Effector CD8-positive, alpha-beta T cell (primary cell): ENCODE data around the gene LIMA1.
"Not testable (repeated sequence)": the region's sequence is repeated elsewhere in the genome, so short reads cannot be mapped to it uniquely, and the experiment has no call there.

ENCODE experiments used
- DNase-seq: peaks from one replicate; lab custom pipeline; 2025; lab: John Stamatoyannopoulos, UW

Gene LIMA1

GRCh38 chr12:50287271-50287670, 4.0 kb upstream of the LIMA1 start:
- no peak for DNase-seq

DNA sequence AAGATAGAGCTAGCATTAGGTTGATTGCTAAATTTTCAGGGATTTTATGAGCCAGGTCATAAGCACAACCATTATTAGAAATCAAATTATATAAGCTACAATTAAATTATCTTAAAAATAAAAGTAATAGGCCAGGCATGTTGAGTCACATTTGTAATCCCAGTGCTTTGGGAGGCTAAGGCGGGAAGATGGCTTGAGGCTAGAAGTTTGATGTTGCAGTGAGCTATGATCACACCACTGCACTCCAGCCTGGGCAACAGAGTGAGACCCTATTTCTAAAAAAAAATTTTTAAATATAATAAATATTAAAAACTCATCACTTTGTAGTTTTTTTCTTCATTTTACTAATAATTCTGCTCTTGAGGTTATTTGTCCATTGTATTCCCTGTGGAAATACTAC, 1.9 kb upstream of the LIMA1 start:
- DNase-seq, result no peak

DNA sequence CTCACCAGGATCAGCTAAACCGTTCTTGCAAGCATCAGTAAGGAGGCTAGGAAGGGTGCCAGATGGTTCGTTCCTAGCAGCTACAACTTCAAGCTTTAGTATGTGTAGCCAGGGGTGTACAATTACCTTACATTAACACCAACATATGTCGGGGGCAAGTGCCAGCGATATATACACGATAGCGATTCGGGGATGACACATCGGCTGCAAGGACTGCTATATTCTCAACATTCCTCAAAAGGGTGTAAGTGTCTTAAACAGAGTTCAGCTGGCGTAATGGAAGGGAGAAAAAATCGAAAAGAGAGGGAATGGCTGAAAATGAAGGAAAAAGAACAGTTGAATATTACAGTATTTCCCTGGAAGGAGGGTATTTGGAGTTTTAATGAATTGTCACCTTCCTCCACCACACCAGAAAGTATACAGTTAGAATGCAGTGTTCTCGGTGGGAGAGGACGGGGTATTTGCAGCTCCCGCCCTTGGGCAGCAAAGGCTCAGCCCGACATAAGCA, 545 bp downstream of the LIMA1 start:
- no peak for DNase-seq

DNA sequence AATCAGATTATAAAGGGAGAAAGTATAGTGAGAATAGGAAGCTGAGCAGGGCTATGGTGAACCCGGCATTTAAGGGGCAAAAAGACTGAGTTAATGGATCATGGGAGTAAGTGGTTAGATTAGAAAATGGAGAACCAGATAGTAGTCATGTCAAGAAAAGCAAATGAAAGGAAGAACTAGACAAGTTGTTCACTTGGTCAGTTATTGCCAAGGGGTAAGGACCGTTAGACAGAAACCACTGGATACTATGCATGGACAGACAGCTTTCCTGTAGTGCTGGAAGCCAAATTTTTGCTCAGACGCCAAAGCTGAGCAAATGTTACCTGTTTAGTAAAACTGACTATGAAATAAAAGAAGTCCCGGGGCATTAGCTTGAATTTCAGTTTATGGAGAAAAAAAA, 3.8 kb downstream of the LIMA1 start:
- DNase-seq, result no peak

DNA sequence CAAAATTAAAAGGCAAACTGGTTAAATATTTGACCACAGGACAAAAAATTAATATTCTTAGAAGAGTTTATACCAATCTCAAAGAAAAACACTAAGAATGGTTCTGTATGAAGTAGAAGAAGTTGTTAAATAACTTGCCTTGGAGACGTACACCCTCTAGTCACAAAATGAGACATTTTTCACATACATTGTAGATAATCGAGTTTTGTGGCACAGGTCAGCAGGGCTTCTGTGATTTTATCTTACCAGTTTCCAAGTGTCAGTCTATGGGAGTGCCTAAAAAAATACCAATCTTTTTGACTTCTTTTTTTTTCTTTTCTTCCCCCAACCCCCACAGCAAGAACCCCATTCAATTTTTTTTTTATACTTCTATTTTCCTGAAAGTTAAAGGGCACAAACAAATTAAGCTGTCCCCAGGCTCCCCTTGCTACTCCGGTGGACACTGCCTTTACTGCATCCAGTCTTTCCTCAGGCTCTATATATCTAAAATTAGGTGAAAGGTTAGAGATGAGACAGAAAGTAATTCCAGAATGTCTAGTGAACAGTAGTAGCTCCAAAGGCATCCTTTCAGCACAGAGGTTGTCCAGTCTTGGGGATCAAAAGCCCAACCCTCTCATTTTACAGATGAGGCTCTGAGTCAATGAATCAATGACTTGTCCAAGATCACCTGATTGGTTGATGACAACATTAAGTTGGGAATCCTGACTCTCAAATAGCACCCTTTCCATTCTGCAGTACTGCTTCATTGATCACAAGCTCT, 6.2 kb downstream of the LIMA1 start:
- DNase-seq, result no peak

GRCh38 chr12:50276068-50276467, 7.3 kb downstream of the LIMA1 start:
- no peak for DNase-seq

- DNase-seq, result no peak
These were observed 7.8 kb downstream of the LIMA1 start for GRCh38 chr12:50275556-50275955.

DNA sequence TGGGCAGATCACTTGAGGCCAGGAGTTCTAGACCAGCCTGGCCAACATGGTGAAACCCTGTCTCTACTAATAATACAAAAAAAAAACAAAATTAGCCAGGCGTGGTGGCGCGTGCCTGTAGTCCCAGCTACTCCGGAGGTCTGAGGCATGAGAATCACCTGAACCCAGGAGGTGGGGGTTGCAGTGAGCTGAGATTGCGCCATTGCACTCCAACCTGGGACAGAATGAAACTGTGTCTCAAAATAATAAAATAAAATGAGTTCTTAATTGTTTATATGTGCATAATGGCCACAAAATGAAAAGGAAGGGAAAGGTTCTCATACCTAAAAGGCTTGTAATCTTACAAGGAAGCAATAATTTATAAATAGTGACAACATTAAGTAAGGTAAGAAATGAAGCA, 8.2 kb downstream of the LIMA1 start:
- DNase-seq, result not testable (repeated sequence)

GRCh38 chr12:50271724-50272247, 11.5 kb downstream of the LIMA1 start:
- no peak for DNase-seq

DNA sequence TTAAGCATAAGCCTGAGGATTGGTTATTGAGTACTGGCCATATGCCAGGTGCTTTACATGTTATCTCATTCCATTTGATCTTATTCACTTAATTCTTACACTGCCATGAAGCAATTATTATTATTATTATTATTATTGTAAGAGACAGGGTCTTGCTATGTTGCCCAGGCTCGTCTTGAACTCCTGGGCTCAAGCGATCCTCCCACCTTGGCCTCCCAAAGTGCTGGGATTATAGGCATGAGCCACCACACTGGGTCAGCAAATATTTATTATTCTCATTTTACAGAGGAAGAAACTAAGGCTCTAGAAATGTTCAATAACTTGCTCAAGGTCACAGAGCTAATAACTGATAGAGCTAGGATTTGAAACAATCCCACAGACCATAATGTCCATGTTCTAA, 14.8 kb downstream of the LIMA1 start:
- DNase-seq, result no peak

DNA sequence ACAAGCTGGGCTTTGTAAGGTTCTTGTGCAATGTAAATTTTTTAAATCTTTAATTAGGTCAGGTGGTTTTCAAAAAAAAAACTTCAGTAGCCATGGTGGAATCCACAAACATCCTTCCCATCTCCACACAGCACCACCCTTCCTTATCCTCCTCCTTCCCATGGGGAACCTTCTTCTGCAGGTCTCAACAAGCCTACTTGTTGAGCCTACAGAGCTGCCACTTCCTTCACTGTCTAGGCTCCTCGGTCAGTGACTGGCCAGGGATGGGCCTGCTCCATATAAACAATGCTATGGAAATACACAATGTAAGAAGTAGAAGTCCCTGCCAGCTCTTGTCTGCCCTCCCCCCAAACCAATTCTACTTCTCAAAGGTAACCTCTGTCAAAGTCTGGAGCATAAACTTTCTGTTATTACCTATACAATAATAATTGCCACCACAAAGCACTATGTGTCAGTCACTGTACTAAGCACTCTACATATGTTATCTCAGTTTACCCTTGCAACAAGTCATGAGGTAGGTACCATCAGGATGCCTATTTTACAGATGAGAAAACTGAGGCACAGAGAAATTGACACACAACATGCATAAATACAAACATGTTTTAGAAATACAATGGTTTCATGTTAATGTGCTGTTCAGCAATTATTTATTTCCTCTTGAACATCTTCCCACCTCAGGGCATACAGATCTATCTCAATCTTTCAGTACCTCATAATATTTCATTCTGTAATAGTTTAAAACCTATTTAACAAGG, 17.4 kb downstream of the LIMA1 start:
- DNase-seq, result no peak

GRCh38 chr12:50263832-50264231, 19.5 kb downstream of the LIMA1 start:
- DNase-seq, result no peak

DNA sequence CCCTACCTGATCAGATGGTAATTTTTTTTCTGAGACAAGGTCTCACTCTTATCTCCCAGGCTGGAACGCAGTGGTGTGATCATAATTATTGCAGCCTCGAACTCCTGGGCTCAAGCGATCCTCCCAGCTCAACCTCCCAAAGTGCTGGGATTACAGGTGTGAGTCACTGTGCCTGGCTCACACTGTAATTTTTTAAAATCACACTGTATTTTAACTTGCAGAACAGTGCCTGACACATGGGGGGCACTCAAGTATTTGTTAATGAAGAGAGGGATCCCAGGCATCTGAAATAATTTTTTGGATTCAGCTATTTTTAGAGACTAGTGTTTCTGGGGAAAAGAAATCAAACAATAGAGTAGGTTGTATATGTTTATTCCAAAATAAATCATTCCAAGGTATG, 21.7 kb downstream of the LIMA1 start:
- no peak for DNase-seq

DNA sequence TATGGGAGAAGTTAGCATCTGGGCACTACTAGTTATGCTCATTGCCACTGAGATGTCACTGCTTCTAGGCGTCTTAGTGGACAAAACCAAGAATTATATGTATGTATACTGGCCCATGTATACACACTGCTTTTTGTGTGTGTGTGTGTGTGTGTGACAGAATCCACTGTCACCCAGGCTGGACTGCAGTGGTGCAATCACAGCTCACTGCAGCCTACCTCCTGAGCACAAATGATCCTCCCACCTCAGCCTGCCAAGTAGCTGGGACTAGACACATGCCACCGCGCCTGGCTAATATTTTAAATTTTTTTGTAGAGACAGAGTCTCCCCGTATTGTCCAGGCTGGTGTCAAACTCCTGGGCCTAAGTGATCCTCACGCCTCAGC, 25.2 kb downstream of the LIMA1 start:
- no peak for DNase-seq

- DNase-seq, result no peak
These were observed 25.8 kb downstream of the LIMA1 start for GRCh38 chr12:50257236-50258166.

- no peak for DNase-seq
These were observed 26.6 kb downstream of the LIMA1 start for GRCh38 chr12:50256761-50257160.

- DNase-seq, result no peak
These were observed 30.2 kb downstream of the LIMA1 start for GRCh38 chr12:50252977-50253602.

DNA sequence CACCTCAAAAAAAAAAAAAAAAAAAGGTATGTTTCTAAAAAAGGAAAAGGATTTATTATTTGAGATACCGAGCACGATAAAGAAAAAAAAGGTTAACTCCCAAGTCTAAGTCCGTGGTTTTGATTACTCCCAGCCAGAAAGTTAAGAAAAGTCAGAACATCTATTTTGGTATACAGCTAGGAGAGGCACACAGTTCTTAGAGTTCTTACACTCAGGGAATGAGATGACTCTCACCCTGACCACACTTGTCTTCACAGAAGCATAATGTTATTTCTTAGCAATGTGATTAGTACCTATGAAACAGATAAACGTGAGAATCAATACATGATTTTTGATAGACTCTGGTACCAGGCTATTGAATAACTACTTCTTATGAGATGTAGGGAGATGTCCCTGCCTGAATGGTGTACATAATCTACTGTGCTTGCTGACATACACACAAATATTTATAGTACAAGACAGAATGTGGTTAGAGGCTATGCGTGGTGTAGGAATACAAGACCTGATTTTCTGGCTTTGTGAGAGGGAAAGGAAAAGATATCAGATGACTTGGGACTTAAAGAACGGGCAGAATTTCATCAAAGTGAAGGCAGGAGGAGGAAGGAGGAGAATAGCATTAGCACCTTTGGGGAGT, 31.6 kb downstream of the LIMA1 start:
- DNase-seq, result no peak

DNA sequence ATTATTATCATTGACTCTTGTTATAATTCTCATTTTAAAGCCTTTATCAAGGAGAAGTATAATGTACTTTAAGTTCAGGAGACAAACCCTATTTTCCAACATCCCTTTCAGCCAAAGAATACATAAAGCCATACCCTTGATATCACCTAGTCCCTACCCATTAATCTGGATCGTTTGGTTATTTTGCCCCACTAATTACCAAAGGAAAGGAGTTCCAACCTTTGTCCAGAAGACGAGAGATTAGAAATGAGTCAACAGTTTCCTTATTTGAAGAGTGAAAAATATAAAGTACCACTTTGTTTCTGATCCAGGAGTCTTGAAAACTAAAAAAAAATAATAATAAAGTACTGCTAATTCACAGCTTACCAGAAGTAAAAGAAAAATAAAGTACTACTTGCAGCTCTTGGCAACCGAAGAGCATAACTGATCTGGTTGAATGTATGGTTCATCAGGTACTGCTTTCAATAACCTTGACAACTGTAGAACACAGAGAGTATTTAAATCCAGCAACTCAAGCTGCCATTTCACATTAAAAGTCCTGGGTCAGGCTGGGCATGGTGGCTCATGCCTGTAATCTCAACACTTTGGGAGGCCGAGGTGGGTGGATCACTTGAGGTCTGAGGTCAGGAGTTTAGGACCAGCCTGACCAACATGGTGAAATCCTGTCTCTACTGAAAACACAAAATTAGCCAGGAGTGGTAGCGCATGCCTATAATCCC, 33.7 kb downstream of the LIMA1 start:
- DNase-seq, result no peak

GRCh38 chr12:50248883-50249282, 34.4 kb downstream of the LIMA1 start:
- no peak for DNase-seq
